Progenitor cell of endocrine pancreas (in vitro differentiated cells): ENCODE measurements around the gene FCHSD2. TPM values are rescaled to one million over a fixed set of nuclear protein-coding genes. Genes with fewer than 3 reads are reported as not detected.

Experiments
- DNase-seq: peaks from one replicate; pipeline ENCODE4 v3.0.0; 2021; ENCODE audit warnings: low spot score; ENCODE audit not compliant: unreplicated experiment
- H3K27ac Mint-ChIP-seq: 2 replicates; pipeline ENCODE4 v1.8.0; 2021; ENCODE audit warnings: mild to moderate bottlenecking, moderate library complexity, mixed read lengths
- H3K27me3 Mint-ChIP-seq: 2 replicates; pipeline ENCODE4 v1.8.0; 2021; ENCODE audit warnings: mixed read lengths
- H3K36me3 Mint-ChIP-seq: 2 replicates; pipeline ENCODE4 v1.8.0; 2022; ENCODE audit warnings: mixed read lengths; ENCODE audit not compliant: insufficient read depth
- H3K4me1 Mint-ChIP-seq: 2 replicates; pipeline ENCODE4 v1.8.0; 2021; ENCODE audit warnings: low read depth, mixed read lengths
- H3K4me3 Mint-ChIP-seq: 2 replicates; pipeline ENCODE4 v1.8.0; 2021; ENCODE audit warnings: low read depth, mild to moderate bottlenecking, moderate library complexity, mixed read lengths
- H3K9me3 Mint-ChIP-seq: 2 replicates; pipeline ENCODE4 v1.8.0; 2021; ENCODE audit warnings: low read depth, mixed read lengths
- CTCF ChIP-seq: fragments of 200-600 bp; sonication (generic); IDR thresholded peaks from one replicate; pipeline ENCODE4 v1.5.0; 2021; ENCODE audit warnings: antibody characterized with exemption, mild to moderate bottlenecking; ENCODE audit not compliant: unreplicated experiment
- total RNA-seq: library from RNA; stranded (reverse); gene quantifications from 2 replicates; pipeline ENCODE4 v1.2.1, GENCODE V29; 2021

The FCHSD2 gene
- total RNA-seq, 1 donor from 2014 or later, result 35.4 TPM

- H3K4me1 Mint-ChIP-seq, result peaks cover 9% of the 10 kb centered on the region
- no peak for TF ChIP-seq CTCF
- no peaks in the 10 kb centered on the region for H3K36me3 Mint-ChIP-seq
- no peak overlapping the region for H3K27ac Mint-ChIP-seq
- H3K27me3 Mint-ChIP-seq, result peaks cover 5% of the 10 kb centered on the region
- H3K9me3 Mint-ChIP-seq, result no peaks in the 10 kb centered on the region
- no peak overlapping the region for H3K4me3 Mint-ChIP-seq
- DNase-seq, result no peak
These were observed 12.1 kb upstream of the FCHSD2 start for GRCh38 chr11:73154178-73154577.

GRCh38 chr11:73152861-73153483 lies 10.9 kb upstream of the FCHSD2 start:
- Mint-ChIP-seq H3K27ac (peak overlapping the region; percentile 65), H3K9me3 (no peaks in the 10 kb centered on the region), H3K4me3 (no peak overlapping the region), H3K36me3 (no peaks in the 10 kb centered on the region), H3K27me3 (peaks cover 5% of the 10 kb centered on the region), H3K4me1 (peaks cover 7% of the 10 kb centered on the region)
- no peak for TF ChIP-seq CTCF
- no peak for DNase-seq

- peaks cover 5% of the 10 kb centered on the region for H3K27me3 Mint-ChIP-seq
- no peaks in the 10 kb centered on the region for H3K36me3 Mint-ChIP-seq
- DNase-seq, result no peak
- H3K4me3 Mint-ChIP-seq, result no peak overlapping the region
- no peak overlapping the region for H3K27ac Mint-ChIP-seq
- H3K4me1 Mint-ChIP-seq, result peaks cover 7% of the 10 kb centered on the region
- H3K9me3 Mint-ChIP-seq, result no peaks in the 10 kb centered on the region
- no peak for TF ChIP-seq CTCF
These were observed 10.2 kb upstream of the FCHSD2 start for GRCh38 chr11:73152086-73152853.

GRCh38 chr11:73151416-73151815 lies 9.3 kb upstream of the FCHSD2 start:
- no peak for TF ChIP-seq CTCF
- Mint-ChIP-seq H3K36me3 (no peaks in the 10 kb centered on the region), H3K4me3 (no peak overlapping the region), H3K4me1 (peaks cover 7% of the 10 kb centered on the region), H3K27me3 (peaks cover 8% of the 10 kb centered on the region), H3K27ac (no peak overlapping the region), H3K9me3 (no peaks in the 10 kb centered on the region)
- DNase-seq, result no peak

GRCh38 chr11:73149105-73149504 lies 7.0 kb upstream of the FCHSD2 start:
- Mint-ChIP-seq H3K27me3 (peaks cover 10% of the 10 kb centered on the region), H3K4me3 (no peak overlapping the region), H3K4me1 (peaks cover 7% of the 10 kb centered on the region), H3K27ac (no peak overlapping the region), H3K36me3 (no peaks in the 10 kb centered on the region), H3K9me3 (no peaks in the 10 kb centered on the region)
- DNase-seq, result no peak
- no peak for TF ChIP-seq CTCF
